Smooth muscle cell (in vitro differentiated cells): ENCODE data around the gene SYT1. TPM values are rescaled to one million over a fixed set of nuclear protein-coding genes. Genes with fewer than 3 reads are reported as not detected.

ENCODE experiments used
- DNase-seq: peaks from one replicate; lab custom pipeline; 2025; ENCODE audit not compliant: unreplicated experiment; lab: John Stamatoyannopoulos, UW
- H2AFZ ChIP-seq: fragments of 200-600 bp; sonication (generic); 2 replicates; pipeline ENCODE4 v1.6.0; 2016; ENCODE audit warnings: antibody characterized with exemption, low read depth, mild to moderate bottlenecking
- H3F3A ChIP-seq: fragments of 200-600 bp; sonication (generic); 2 replicates; pipeline ENCODE4 v1.6.0; 2017; ENCODE audit warnings: antibody characterized with exemption, low read depth
- H3K27ac ChIP-seq: fragments of 200-600 bp; sonication (generic); 2 replicates; pipeline ENCODE4 v1.5.1; 2016; ENCODE audit warnings: low read depth, mild to moderate bottlenecking
- H3K27me3 ChIP-seq: fragments of 200-600 bp; sonication (generic); 2 replicates; pipeline ENCODE4 v1.6.1; 2016; ENCODE audit warnings: low read depth, mild to moderate bottlenecking
- H3K36me3 ChIP-seq: fragments of 200-600 bp; sonication (generic); 2 replicates; pipeline ENCODE4 v1.5.1; 2016; ENCODE audit warnings: low read depth
- H3K4me1 ChIP-seq: fragments of 200-600 bp; sonication (generic); 2 replicates; pipeline ENCODE4 v1.5.1; 2016; ENCODE audit warnings: low read depth
- H3K4me2 ChIP-seq: fragments of 200-600 bp; sonication (generic); 2 replicates; pipeline ENCODE4 v1.6.0; 2016; ENCODE audit warnings: mild to moderate bottlenecking
- H3K4me3 ChIP-seq: fragments of 200-600 bp; sonication (generic); 2 replicates; pipeline ENCODE4 v1.5.1; 2016; ENCODE audit warnings: mild to moderate bottlenecking
- H3K79me2 ChIP-seq: fragments of 200-600 bp; sonication (generic); 2 replicates; pipeline ENCODE4 v1.6.0; 2016; ENCODE audit warnings: low read depth, mild to moderate bottlenecking
- H3K9ac ChIP-seq: fragments of 200-600 bp; sonication (generic); 2 replicates; pipeline ENCODE4 v1.6.0; 2016; ENCODE audit warnings: low read depth
- H3K9me3 ChIP-seq: fragments of 200-600 bp; sonication (generic); replicated peaks from 2 replicates; pipeline ENCODE4 v1.5.1; 2016; ENCODE audit warnings: low read depth
- H4K20me1 ChIP-seq: fragments of 200-600 bp; sonication (generic); 2 replicates; pipeline ENCODE4 v1.6.0; 2016; ENCODE audit warnings: low read depth
- CTCF ChIP-seq: fragments of 200-600 bp; sonication (generic); IDR thresholded peaks from 2 replicates; pipeline ENCODE4 v1.5.1; 2017; ENCODE audit warnings: borderline replicate concordance, mild to moderate bottlenecking, antibody characterized with exemption; ENCODE audit not compliant: insufficient read depth, poor library complexity, severe bottlenecking
- WGBS: methylation state at CpG from one replicate; pipeline ENCODE4 v1.1.7; 2016; ENCODE audit warnings: low lambda C conversion rate; 5-methylcytosine and 5-hydroxymethylcytosine counted together
- polyA plus RNA-seq: library from polyadenylated mRNA; unstranded; fragments of >200 nt; fragmentation: Nextera tagmentation; extraction: Ambion mirVana; gene quantifications from 2 replicates; pipeline ENCODE4 v1.2.1, GENCODE V29; 2016
- total RNA-seq: library from RNA; depleted of rRNA; stranded (reverse); fragments of >200 nt; gene quantifications from 2 replicates; pipeline ENCODE4 v1.2.3, GENCODE V29; 2014

Gene SYT1
- total and polyA plus RNA-seq, 2 experiments from 2014 or later: 5.2 to 10.2 TPM

GRCh38 chr12:79393842-79394241 lies 529.3 kb downstream of the SYT1 start:
- H3K9ac ChIP-seq: no peak overlapping the region
- H3K36me3 ChIP-seq: no peaks in the 10 kb centered on the region
- H3K4me3 ChIP-seq: no peak overlapping the region
- no peaks in the 10 kb centered on the region for H3K27me3 ChIP-seq
- no peaks in the 10 kb centered on the region for H4K20me1 ChIP-seq
- no peaks in the 10 kb centered on the region for H3K4me1 ChIP-seq
- no peak overlapping the region for H3K27ac ChIP-seq
- no peaks in the 10 kb centered on the region for H3F3A ChIP-seq
- no peaks in the 10 kb centered on the region for H3K79me2 ChIP-seq
- WGBS: 94% methylated on average over 2 of the region's 2 CpGs
- no peak overlapping the region for H2AFZ ChIP-seq
- H3K9me3 ChIP-seq: no peaks in the 10 kb centered on the region
- no peak for TF ChIP-seq CTCF
- no peak overlapping the region for H3K4me2 ChIP-seq
- DNase-seq: no peak

GRCh38 chr12:79397609-79398008 lies 533.0 kb downstream of the SYT1 start:
- WGBS: 59% methylated on average over 2 of the region's 2 CpGs
- no peaks in the 10 kb centered on the region for H3K9me3 ChIP-seq
- no peaks in the 10 kb centered on the region for H3K27me3 ChIP-seq
- no peaks in the 10 kb centered on the region for H3F3A ChIP-seq
- H3K4me2 ChIP-seq: no peak overlapping the region
- H3K36me3 ChIP-seq: no peaks in the 10 kb centered on the region
- no peak overlapping the region for H3K9ac ChIP-seq
- TF ChIP-seq CTCF: no peak
- peaks cover 10% of the 10 kb centered on the region for H3K4me1 ChIP-seq
- H3K79me2 ChIP-seq: no peaks in the 10 kb centered on the region
- no peak for DNase-seq
- no peak overlapping the region for H2AFZ ChIP-seq
- H3K27ac ChIP-seq: no peak overlapping the region
- H3K4me3 ChIP-seq: no peak overlapping the region
- no peaks in the 10 kb centered on the region for H4K20me1 ChIP-seq

GRCh38 chr12:79400481-79400880 lies 535.9 kb downstream of the SYT1 start:
- Histone ChIP-seq H4K20me1 (no peaks in the 10 kb centered on the region), H3K9me3 (no peaks in the 10 kb centered on the region), H3K4me2 (no peak overlapping the region), H3K4me1 (peaks cover 19% of the 10 kb centered on the region), H3K9ac (no peak overlapping the region), H3K4me3 (no peak overlapping the region), H3K36me3 (no peaks in the 10 kb centered on the region), H3K27ac (no peak overlapping the region), H2AFZ (no peak overlapping the region), H3K79me2 (no peaks in the 10 kb centered on the region), H3F3A (no peaks in the 10 kb centered on the region), H3K27me3 (no peaks in the 10 kb centered on the region)
- DNase-seq: no peak
- 96% methylated on average over 3 of the region's 3 CpGs for WGBS
- no peak for TF ChIP-seq CTCF

GRCh38 chr12:79402606-79403005 lies 538.0 kb downstream of the SYT1 start:
- H3K27ac ChIP-seq: peak overlapping the region; percentile 12
- no peaks in the 10 kb centered on the region for H4K20me1 ChIP-seq
- TF ChIP-seq CTCF: no peak
- H3K79me2 ChIP-seq: no peaks in the 10 kb centered on the region
- H3K4me1 ChIP-seq: peaks cover 19% of the 10 kb centered on the region
- peak overlapping the region; percentile 41 for H3K4me2 ChIP-seq
- 20% methylated on average over 2 of the region's 2 CpGs for WGBS
- no peaks in the 10 kb centered on the region for H3K27me3 ChIP-seq
- no peak overlapping the region for H3K9ac ChIP-seq
- DNase-seq: no peak
- H2AFZ ChIP-seq: no peak overlapping the region
- H3K9me3 ChIP-seq: no peaks in the 10 kb centered on the region
- no peaks in the 10 kb centered on the region for H3F3A ChIP-seq
- no peak overlapping the region for H3K4me3 ChIP-seq
- H3K36me3 ChIP-seq: no peaks in the 10 kb centered on the region
